ENCODE results near the gene LBR.

DNA sequence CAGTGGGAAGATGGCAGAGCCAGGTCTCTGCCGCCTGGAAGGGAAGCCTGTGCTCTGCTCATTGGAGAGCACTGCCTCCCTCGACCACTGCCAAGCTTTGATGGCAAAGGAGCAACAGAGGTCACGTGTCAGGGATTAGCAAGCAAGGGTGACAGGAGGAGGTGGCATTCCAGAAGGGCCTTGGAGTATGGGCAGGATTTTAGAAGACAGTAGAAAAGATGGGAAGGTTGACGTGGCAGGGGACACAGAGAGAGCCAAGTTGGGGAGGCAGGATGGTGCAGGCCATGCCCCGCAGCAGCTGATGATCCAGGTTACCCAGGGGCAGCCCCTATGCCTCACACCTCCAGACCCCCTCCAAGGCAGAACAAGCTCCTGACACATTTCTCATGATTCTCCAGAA lies 21.9 kb upstream of the LBR start:
- TF ChIP-seq, protein P1, sequence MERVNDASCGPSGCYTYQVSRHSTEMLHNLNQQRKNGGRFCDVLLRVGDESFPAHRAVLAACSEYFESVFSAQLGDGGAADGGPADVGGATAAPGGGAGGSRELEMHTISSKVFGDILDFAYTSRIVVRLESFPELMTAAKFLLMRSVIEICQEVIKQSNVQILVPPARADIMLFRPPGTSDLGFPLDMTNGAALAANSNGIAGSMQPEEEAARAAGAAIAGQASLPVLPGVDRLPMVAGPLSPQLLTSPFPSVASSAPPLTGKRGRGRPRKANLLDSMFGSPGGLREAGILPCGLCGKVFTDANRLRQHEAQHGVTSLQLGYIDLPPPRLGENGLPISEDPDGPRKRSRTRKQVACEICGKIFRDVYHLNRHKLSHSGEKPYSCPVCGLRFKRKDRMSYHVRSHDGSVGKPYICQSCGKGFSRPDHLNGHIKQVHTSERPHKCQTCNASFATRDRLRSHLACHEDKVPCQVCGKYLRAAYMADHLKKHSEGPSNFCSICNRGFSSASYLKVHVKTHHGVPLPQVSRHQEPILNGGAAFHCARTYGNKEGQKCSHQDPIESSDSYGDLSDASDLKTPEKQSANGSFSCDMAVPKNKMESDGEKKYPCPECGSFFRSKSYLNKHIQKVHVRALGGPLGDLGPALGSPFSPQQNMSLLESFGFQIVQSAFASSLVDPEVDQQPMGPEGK (CRISPR knock-in tag; IDR thresholded peaks at IDR 0.05; ENCODE audit: borderline replicate concordance), result no peak
- no peak for TF ChIP-seq OSR1 (CRISPR knock-in tag; IDR thresholded peaks at IDR 0.05)
- no peak for TF ChIP-seq ZC3H10 (CRISPR knock-in tag; IDR thresholded peaks at IDR 0.05)
- TF ChIP-seq GLIS3 (CRISPR knock-in tag; IDR thresholded peaks at IDR 0.05), result no peak
- TF ChIP-seq, protein P2, sequence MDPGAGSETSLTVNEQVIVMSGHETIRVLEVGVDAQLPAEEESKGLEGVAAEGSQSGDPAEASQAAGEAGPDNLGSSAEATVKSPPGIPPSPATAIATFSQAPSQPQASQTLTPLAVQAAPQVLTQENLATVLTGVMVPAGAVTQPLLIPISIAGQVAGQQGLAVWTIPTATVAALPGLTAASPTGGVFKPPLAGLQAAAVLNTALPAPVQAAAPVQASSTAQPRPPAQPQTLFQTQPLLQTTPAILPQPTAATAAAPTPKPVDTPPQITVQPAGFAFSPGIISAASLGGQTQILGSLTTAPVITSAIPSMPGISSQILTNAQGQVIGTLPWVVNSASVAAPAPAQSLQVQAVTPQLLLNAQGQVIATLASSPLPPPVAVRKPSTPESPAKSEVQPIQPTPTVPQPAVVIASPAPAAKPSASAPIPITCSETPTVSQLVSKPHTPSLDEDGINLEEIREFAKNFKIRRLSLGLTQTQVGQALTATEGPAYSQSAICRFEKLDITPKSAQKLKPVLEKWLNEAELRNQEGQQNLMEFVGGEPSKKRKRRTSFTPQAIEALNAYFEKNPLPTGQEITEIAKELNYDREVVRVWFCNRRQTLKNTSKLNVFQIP (CRISPR knock-in tag; IDR thresholded peaks at IDR 0.05; ENCODE audit: borderline replicate concordance, low read depth), result no peak
- no peak for TF ChIP-seq CSDC2 (CRISPR knock-in tag; IDR thresholded peaks at IDR 0.05)
- TF ChIP-seq ZNF8 (CRISPR knock-in tag; IDR thresholded peaks at IDR 0.05), result no peak
- TF ChIP-seq PPARA (CRISPR knock-in tag; IDR thresholded peaks at IDR 0.05; ENCODE audit: borderline replicate concordance), result no peak
- TF ChIP-seq ESRRG (CRISPR knock-in tag; IDR thresholded peaks at IDR 0.05), result no peak
- no peak for TF ChIP-seq ZFP3 (CRISPR knock-in tag; IDR thresholded peaks at IDR 0.05)
- TF ChIP-seq, protein P3, sequence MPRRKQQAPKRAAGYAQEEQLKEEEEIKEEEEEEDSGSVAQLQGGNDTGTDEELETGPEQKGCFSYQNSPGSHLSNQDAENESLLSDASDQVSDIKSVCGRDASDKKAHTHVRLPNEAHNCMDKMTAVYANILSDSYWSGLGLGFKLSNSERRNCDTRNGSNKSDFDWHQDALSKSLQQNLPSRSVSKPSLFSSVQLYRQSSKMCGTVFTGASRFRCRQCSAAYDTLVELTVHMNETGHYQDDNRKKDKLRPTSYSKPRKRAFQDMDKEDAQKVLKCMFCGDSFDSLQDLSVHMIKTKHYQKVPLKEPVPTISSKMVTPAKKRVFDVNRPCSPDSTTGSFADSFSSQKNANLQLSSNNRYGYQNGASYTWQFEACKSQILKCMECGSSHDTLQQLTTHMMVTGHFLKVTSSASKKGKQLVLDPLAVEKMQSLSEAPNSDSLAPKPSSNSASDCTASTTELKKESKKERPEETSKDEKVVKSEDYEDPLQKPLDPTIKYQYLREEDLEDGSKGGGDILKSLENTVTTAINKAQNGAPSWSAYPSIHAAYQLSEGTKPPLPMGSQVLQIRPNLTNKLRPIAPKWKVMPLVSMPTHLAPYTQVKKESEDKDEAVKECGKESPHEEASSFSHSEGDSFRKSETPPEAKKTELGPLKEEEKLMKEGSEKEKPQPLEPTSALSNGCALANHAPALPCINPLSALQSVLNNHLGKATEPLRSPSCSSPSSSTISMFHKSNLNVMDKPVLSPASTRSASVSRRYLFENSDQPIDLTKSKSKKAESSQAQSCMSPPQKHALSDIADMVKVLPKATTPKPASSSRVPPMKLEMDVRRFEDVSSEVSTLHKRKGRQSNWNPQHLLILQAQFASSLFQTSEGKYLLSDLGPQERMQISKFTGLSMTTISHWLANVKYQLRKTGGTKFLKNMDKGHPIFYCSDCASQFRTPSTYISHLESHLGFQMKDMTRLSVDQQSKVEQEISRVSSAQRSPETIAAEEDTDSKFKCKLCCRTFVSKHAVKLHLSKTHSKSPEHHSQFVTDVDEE (CRISPR knock-in tag; IDR thresholded peaks at IDR 0.05), result no peak
- TF ChIP-seq ZFP30 (CRISPR knock-in tag; IDR thresholded peaks at IDR 0.05), result no peak
